Left colon (tissue), 2 donors: ENCODE results near the gene ARHGAP26. TPM values are rescaled to one million over a fixed set of nuclear protein-coding genes. Genes with fewer than 3 reads are reported as not detected.
A peak's percentile ranks its signal among the peaks of the same experiment; 100 is the strongest.
"Not testable (repeated sequence)": the region's sequence is repeated elsewhere in the genome, so short reads cannot be mapped to it uniquely, and the experiment has no call there.

ENCODE experiments used
- ATAC-seq: fragments of 200-7000 bp; cut with Tn5 transposase; one replicate; pipeline ENCODE4 v1.9.1; 2020; ENCODE audit warnings: mild to moderate bottlenecking, moderate library complexity
- DNase-seq, 2 donors: peaks; one replicate each; pipeline ENCODE4 v3.0.0-alpha.2; 2020
- intact Hi-C, 2 donors: fragments of 100-400 bp; cut with DNase I in 1 of 2; cut with micrococcal nuclease in 1 of 2; formaldehyde crosslinking; loops; one replicate each; pipeline versions ENCODE4 v1.11.2 to v1.14.0; 2022; cut with DNase I, micrococcal nuclease
- total RNA-seq, 2 donors: library from RNA; stranded (reverse); fragmentation: NEBNext Ultra II Directional; extraction: Animal tissue kit (Norgen Biotek cat#: 25700); gene quantifications; one replicate each; pipeline ENCODE4 v1.2.1, GENCODE V29; 2021
- donor health status: DM: no; HTN: no; CAD: no.
- donor health status: DM: yes; HTN: yes; CAD: no.

Gene ARHGAP26
- total RNA-seq, 2 donors from 2014 or later = 71.6 to 85.1 TPM

GRCh38 chr5:142974409-142974808, 204.2 kb downstream of the ARHGAP26 start:
- intact Hi-C loops = no loop called here
- ATAC-seq = no peak

GRCh38 chr5:142976861-142977260, 206.7 kb downstream of the ARHGAP26 start:
- DNase-seq (no peak), ATAC-seq (no peak)
- intact Hi-C loops = no loop called here

More at GRCh38 chr5:142974409-142974808, 204.2 kb downstream of the ARHGAP26 start:
- no peak for DNase-seq

- intact Hi-C loops = no loop called here
- ATAC-seq = no peak
- DNase-seq = no peak
Observed at GRCh38 chr5:142977363-142978051, 207.3 kb downstream of the ARHGAP26 start.

- DNase-seq (no peak), ATAC-seq (no peak)
- intact Hi-C loops = no loop called here
Observed at GRCh38 chr5:142978252-142978651, 208.1 kb downstream of the ARHGAP26 start.

GRCh38 chr5:142978726-142979125, 208.5 kb downstream of the ARHGAP26 start:
- DNase-seq = no peak
- intact Hi-C loops = no loop called here
- ATAC-seq = no peak

- intact Hi-C loops = no loop called here
- ATAC-seq (peak; percentile 75), DNase-seq (peak; percentile 66 to 71)
Observed at GRCh38 chr5:142979636-142980035, 209.5 kb downstream of the ARHGAP26 start.

- no peak for DNase-seq
- intact Hi-C loops = no loop called here
- ATAC-seq = no peak
Observed at GRCh38 chr5:142981475-142981874, 211.3 kb downstream of the ARHGAP26 start.

GRCh38 chr5:142981886-142982820, 212.0 kb downstream of the ARHGAP26 start:
- peak; percentile 82 to 84 for DNase-seq
- ATAC-seq = peak; percentile 89
- intact Hi-C loops = no loop called here

- ATAC-seq (peak; percentile 14), DNase-seq (no peak)
- intact Hi-C loops = no loop called here
Observed at GRCh38 chr5:142982821-142983200, 212.6 kb downstream of the ARHGAP26 start.

- DNase-seq = no peak
- intact Hi-C loops = no loop called here
- no peak for ATAC-seq
Observed at GRCh38 chr5:142984011-142984410, 213.8 kb downstream of the ARHGAP26 start.

- intact Hi-C loops = no loop called here
- ATAC-seq (no peak), DNase-seq (no peak)
Observed at GRCh38 chr5:142984525-142984924, 214.3 kb downstream of the ARHGAP26 start.

GRCh38 chr5:142989270-142989669, 219.1 kb downstream of the ARHGAP26 start:
- DNase-seq, intact Hi-C loops, ATAC-seq: not testable (repeated sequence)

GRCh38 chr5:142990073-142990472, 219.9 kb downstream of the ARHGAP26 start:
- intact Hi-C loops, DNase-seq, ATAC-seq: not testable (repeated sequence)

- ATAC-seq (no peak), DNase-seq (no peak)
- intact Hi-C loops = no loop called here
Observed at GRCh38 chr5:142994218-142994617, 224.0 kb downstream of the ARHGAP26 start.

- intact Hi-C loops, ATAC-seq, DNase-seq: not testable (repeated sequence)
Observed at GRCh38 chr5:142995621-142996020, 225.4 kb downstream of the ARHGAP26 start.

GRCh38 chr5:142997591-142997990, 227.4 kb downstream of the ARHGAP26 start:
- intact Hi-C loops = no loop called here
- ATAC-seq = no peak

GRCh38 chr5:142998316-142999020, 228.3 kb downstream of the ARHGAP26 start:
- ATAC-seq = no peak
- DNase-seq = no peak
- intact Hi-C loops = no loop called here

More at GRCh38 chr5:142997591-142997990, 227.4 kb downstream of the ARHGAP26 start:
- no peak for DNase-seq

GRCh38 chr5:143000551-143000950, 230.4 kb downstream of the ARHGAP26 start:
- ATAC-seq, DNase-seq: not testable (repeated sequence)
- intact Hi-C loops = loop anchor here in 1 of 2 donors (10.0 kb wide), 1 partner anchor 824 kb away; no protein-coding TSS in a partner anchor

- intact Hi-C loops = loop anchor here in 1 of 2 donors (10.0 kb wide), 1 partner anchor 823 kb away; no protein-coding TSS in a partner anchor
- ATAC-seq = no peak
- peak in 1 of 2 donors; percentile 14 for DNase-seq
Observed at GRCh38 chr5:143001764-143002351, 231.7 kb downstream of the ARHGAP26 start.
